Activated CD4-positive, alpha-beta T cell treated with anti-CD3 and anti-CD28 coated beads, Interleukin-10, Interleukin-2, amounts not matched to agents 100 ng/mL and 50 ng/mL, durations not matched to agents 16 hours and 8 hours (primary cell): Measurements from ENCODE around the gene UMODL1.

Source experiments
- DNase-seq: peaks from one replicate; pipeline ENCODE4 v3.0.0-alpha.2; 2020

The UMODL1 gene

GRCh38 chr21:42156690-42157605 lies 85.8 kb downstream of the UMODL1 start:
- no peak for DNase-seq

DNA sequence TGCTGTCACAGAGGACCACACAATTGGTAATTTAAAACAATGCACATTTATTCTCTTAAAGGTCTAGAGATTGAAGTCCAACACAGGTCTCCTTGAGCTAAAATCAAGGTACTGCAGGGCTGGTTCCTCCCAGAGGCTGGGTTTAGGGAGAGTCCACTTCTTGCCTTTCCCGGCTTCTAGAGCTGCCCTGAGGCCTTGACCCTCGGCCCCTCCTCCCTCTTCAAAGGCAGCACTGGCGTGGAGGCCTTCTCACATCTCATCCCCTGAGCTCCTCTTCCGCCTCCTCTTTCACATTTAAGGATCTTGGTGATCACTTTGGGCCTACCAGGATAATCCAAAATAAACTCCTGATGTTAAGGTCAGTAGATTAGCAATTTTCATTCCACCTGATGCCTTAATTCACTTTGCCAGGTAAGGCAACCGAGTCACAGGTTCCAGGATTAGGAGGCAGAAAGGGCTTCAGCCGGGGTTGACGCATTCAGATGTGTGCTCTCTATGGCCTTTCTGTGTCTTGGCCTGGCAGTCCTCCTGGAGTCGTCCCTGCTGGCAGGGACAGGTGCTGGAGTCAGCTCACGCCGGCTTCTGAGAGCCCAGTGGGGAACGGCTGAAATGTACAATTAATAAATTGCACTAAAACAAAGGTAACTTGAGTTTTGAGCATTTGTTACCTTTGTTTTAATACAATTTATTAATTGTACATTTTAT lies 86.6 kb downstream of the UMODL1 start:
- DNase-seq: no peak

GRCh38 chr21:42158846-42159245 lies 87.7 kb downstream of the UMODL1 start:
- DNase-seq: no peak

- no peak for DNase-seq
These were observed 88.5 kb downstream of the UMODL1 start for GRCh38 chr21:42159560-42160110.

GRCh38 chr21:42160111-42160721 lies 89.1 kb downstream of the UMODL1 start:
- DNase-seq: no peak

GRCh38 chr21:42160765-42161164 lies 89.6 kb downstream of the UMODL1 start:
- no peak for DNase-seq

- no peak for DNase-seq
These were observed 90.4 kb downstream of the UMODL1 start for GRCh38 chr21:42161401-42161955.

GRCh38 chr21:42161956-42162681 lies 91.0 kb downstream of the UMODL1 start:
- DNase-seq: no peak

DNA sequence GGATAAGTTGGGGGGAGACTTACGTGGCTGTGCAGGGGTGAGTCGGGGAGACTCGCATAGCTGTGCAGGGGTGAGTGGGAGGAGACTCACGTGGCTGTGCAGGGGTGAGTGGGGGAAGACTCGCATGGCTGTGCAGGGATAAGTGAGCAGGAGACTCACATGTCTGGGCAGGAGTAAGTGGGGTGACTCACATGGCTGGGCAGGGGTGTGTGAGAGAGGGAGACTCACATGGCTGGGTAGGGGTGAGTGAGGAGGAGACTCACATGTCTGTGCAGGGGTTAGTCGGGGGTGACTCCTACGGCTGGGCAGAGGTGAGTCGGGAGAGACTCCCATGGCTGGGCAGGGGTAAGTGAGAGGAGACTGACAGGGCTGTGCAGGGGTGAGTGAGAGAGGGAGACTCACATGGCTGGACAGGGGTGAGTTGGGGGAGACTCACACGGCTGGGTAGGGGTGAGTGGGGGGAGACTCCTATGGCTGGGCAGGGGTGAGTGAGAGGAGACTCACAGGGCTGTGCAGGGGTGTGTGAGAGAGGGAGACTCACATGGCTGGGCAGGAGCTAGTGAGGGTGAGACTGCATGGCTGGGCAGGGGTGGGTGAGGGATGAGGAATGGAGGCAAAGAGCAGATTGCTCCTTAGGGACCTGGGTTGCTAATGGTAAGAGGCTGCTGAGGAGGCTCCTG lies 91.9 kb downstream of the UMODL1 start:
- DNase-seq: no peak

GRCh38 chr21:42163511-42163863 lies 92.4 kb downstream of the UMODL1 start:
- DNase-seq: no peak

DNA sequence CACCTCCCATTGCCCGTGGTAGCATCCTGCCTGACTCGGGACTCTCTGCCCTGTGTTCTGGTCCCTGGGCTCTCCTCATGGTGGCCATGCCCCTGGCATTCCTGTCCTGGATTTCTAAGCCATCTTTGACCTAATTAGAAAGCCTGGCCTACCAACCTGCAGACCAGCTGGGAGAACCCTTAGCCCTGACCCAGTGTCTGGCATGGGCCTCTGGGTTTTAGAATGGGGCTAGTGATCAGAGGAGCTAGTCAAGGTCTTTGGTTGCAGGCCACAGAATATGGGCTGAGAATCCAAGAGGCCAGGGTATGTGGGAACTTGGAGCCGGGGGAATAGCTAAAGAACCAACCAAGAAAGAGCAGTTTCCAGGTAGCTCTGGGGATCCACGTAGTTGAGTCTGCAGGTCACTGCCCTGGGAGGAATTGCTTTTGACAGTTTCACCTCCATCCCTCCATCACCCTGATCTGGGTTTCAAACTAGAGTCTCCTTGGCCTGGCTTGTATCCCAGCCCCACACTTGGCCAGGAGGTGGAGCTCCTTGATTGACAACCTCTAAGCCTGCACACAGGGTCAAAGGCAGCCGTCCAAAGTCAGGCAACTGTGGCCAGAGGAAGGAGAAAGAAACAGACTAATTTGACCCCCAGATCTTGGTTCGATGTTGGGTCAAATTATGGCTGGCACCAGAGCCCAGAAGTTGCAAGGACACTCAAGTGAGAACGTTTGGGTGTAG lies 93.1 kb downstream of the UMODL1 start:
- peak; percentile 69 for DNase-seq

- DNase-seq: no peak
These were observed 93.7 kb downstream of the UMODL1 start for GRCh38 chr21:42164818-42165217.

DNA sequence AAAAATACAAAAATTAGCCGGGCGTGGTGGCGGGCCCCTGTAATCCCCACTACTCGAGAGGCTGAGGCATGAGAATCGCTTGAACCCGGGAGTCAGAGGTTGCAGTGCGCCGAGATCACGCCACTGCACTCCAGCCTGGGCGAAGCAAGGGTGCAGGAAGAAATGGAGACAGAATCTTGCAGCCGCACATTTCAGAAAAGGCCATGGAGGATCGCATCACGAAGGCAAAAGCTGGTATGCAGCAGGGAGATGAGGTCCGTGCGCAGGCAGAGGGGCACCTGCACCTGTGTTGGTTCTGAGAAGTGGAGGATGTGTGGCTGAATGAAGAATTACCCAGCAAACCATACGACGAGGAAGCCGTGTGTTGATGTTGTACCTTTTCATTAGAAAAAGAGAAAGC lies 94.8 kb downstream of the UMODL1 start:
- no peak for DNase-seq

GRCh38 chr21:42169758-42170157 lies 98.6 kb downstream of the UMODL1 start:
- DNase-seq: no peak

DNA sequence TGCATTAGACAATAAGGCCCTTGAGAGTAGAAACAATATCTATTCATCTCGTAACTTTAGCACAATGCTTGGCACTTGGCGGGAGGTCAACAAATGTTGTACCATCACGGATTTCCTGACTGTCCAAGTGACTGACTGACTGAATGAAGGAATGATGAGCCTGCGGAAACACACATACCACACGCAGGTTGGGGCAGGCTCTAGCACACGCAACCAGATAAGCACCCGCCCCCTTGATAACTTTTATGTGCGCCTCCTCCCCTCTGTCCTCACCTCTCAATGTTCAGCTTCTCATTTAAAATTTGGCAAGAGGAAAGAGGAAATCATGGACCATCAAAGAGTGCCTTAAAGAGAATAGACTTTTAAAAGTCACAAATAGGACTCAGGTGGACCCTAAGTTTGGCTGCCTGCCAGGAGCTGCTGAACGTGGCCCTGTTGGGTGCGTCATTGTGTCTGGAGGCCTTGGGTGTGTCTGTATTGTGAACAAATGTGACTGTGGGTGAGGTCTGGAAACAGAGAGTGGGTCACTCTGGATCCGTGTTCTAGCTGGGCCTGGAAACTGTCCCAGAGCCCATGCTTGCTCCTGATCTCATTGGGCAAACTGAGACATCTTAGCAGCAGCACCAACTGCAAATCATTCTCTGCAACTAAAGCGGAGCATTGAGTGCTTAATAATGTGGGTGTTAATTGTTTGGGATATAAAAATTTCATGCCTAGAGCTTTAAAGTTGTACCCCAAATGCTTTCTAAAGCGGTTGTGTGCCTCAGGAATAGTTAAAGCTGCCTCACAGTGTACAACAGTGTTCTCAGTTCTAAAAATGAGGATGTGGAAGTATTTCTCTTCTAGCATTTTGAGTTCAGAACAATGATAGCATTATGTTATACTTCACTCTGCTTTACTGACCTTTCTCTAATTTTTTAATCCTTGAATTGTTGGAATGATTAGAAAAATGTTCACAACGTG lies 100.3 kb downstream of the UMODL1 start:
- DNase-seq: no peak

DNA sequence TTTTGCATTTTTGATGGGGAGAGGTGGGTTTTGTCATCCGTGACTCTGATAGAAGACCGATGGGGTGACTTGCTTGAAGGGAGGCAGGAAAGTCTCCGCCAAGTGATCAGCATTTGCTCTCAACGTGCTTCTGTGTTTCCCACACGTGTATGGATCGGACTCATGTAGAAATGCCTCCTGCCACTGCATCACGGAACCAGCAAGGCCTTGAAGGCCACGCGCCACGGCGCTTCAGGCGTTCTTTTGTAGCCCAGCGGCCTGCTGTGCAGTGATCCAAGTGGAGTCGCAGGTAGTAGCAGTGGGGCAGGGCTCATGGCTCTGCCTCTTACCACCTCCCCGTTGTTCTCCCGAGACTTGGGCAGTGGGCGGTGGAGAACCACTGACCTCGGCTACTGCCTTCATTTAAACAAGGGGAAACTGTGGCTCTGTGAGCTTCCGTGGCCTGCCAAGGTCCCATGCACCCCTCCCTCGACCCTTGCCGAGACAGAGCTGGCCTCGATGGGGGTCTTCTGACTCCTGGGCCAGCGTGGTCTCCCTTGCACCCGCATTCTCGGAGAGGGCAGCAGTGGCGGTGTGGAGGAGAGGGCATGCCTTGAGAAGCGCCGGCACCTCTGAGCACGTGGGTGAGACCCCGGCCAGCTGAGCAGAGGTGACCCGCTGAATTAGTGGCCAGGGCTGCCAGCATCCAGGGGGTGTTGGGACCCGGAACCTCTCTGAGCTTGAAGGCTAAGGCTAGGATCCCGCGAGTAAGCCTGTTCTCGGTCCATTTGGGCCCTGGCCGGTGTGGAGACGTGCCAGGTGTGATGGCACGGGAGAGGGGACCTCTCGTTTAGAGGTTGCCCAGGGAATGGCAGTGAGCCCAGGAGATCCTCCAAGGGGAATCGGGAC lies 101.7 kb downstream of the UMODL1 start:
- DNase-seq: no peak

- no peak for DNase-seq
These were observed 103.1 kb downstream of the UMODL1 start for GRCh38 chr21:42174173-42174572.

DNA sequence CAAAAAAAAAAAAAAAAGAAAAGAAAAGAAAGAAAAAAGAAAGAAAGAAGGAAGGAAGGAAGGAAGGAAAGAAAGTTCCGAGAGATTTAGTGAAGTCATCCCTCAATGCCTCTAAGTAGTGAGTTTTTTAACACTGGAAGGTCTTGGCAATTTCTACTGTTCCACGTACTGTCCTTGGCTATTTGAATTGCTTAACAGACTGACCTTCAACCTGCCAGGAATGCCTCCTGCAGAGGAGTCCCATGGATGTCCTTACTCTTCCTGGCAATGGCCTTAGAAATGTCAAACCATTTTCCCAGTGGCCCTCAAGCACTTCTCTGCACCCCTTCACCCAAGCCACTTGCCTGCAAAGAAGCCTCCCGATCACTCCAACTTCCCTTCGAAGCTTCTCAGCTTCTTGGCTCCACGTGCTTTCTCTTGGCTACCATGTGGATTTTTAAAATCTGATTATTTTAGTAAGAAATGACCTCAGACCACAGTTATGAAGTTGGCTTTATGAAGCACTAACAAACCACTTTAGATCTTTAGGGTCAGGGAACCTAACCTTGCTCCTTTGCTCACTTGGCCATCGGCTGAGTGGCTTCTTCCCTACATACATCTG lies 104.1 kb downstream of the UMODL1 start:
- DNase-seq: no peak
